Measurements from ENCODE around the gene AUTS2. TPM values are rescaled to one million over a fixed set of nuclear protein-coding genes. Genes with fewer than 3 reads are reported as not detected.

AUTS2 gene
- total RNA-seq, 1 experiment from 2014 or later, result 50.0 TPM

DNA sequence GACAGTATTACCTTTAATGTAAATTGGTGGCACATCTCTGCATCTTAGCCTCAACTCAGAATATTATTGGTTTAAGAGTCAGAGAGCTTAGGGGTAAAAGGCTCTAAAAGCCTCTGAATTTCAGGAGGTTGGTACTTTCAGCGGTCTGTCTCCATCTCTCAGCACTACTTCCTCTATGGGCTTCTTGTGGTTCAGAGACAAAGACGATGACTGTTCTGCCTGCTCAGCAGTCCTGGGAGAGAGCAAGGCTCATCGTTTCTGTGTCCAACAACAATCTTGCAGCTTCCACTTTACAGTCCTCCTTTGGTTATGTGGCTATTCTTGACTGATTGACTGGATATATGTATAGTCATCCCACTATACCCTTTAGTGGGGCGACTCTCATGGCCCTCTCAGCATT, 394.7 kb downstream of the AUTS2 start (continued):
- TF ChIP-seq, protein P1, sequence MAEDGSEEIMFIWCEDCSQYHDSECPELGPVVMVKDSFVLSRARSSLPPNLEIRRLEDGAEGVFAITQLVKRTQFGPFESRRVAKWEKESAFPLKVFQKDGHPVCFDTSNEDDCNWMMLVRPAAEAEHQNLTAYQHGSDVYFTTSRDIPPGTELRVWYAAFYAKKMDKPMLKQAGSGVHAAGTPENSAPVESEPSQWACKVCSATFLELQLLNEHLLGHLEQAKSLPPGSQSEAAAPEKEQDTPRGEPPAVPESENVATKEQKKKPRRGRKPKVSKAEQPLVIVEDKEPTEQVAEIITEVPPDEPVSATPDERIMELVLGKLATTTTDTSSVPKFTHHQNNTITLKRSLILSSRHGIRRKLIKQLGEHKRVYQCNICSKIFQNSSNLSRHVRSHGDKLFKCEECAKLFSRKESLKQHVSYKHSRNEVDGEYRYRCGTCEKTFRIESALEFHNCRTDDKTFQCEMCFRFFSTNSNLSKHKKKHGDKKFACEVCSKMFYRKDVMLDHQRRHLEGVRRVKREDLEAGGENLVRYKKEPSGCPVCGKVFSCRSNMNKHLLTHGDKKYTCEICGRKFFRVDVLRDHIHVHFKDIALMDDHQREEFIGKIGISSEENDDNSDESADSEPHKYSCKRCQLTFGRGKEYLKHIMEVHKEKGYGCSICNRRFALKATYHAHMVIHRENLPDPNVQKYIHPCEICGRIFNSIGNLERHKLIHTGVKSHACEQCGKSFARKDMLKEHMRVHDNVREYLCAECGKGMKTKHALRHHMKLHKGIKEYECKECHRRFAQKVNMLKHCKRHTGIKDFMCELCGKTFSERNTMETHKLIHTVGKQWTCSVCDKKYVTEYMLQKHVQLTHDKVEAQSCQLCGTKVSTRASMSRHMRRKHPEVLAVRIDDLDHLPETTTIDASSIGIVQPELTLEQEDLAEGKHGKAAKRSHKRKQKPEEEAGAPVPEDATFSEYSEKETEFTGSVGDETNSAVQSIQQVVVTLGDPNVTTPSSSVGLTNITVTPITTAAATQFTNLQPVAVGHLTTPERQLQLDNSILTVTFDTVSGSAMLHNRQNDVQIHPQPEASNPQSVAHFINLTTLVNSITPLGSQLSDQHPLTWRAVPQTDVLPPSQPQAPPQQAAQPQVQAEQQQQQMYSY (CRISPR knock-in tag; IDR thresholded peaks at IDR 0.05), result no peak
- TF ChIP-seq AFF4 (CRISPR knock-in tag; IDR thresholded peaks at IDR 0.05; ENCODE audit: borderline replicate concordance) (no peak), PRRX2 (CRISPR knock-in tag; IDR thresholded peaks at IDR 0.05) (no peak), NR1H2 (CRISPR knock-in tag; IDR thresholded peaks at IDR 0.05) (no peak)

- no peak for ATAC-seq
- Mint-ChIP-seq H3K27me3 (ENCODE audit: low read depth) (no peaks in the 10 kb centered on the region; the same call in 1 of the 2 replicates), H3K4me1 (no peaks in the 10 kb centered on the region), H3K27ac (no peak overlapping the region), H3K36me3 (no peaks in the 10 kb centered on the region), H3K9me3 (peaks cover 8% of the 10 kb centered on the region), H3K4me3 (no peak overlapping the region)
- ChIA-PET POLR2A (no interaction called here), CTCF (no interaction called here)
- DNase-seq (ENCODE audit: low spot score), result no peak
- TF ChIP-seq JAZF1 (CRISPR knock-in tag; IDR thresholded peaks at IDR 0.05) (no peak), ZSCAN18 (CRISPR knock-in tag; IDR thresholded peaks at IDR 0.05) (no peak), E2F1 (CRISPR knock-in tag; IDR thresholded peaks at IDR 0.05) (no peak), ZNF416 (CRISPR knock-in tag; IDR thresholded peaks at IDR 0.05) (no peak), MAX (CRISPR knock-in tag; IDR thresholded peaks at IDR 0.05) (no peak), ZNF671 (CRISPR knock-in tag; IDR thresholded peaks at IDR 0.05) (no peak), ZNF138 (CRISPR knock-in tag; conservative IDR thresholded peaks at IDR 0.05) (no peak), FOXK1 (CRISPR knock-in tag; IDR thresholded peaks at IDR 0.05) (no peak), ESRRA (CRISPR knock-in tag; IDR thresholded peaks at IDR 0.05; ENCODE audit: borderline replicate concordance) (no peak), AFF4 (CRISPR knock-in tag; IDR thresholded peaks at IDR 0.05; ENCODE audit: borderline replicate concordance) (no peak), IRF2 (CRISPR knock-in tag; IDR thresholded peaks at IDR 0.05; ENCODE audit: borderline replicate concordance, low read depth) (no peak), CBFB (CRISPR knock-in tag; IDR thresholded peaks at IDR 0.05; ENCODE audit: low read depth) (no peak), NR1H2 (CRISPR knock-in tag; IDR thresholded peaks at IDR 0.05) (no peak), ZNF121 (CRISPR knock-in tag; IDR thresholded peaks at IDR 0.05) (no peak)
- TF ChIP-seq, protein P2, sequence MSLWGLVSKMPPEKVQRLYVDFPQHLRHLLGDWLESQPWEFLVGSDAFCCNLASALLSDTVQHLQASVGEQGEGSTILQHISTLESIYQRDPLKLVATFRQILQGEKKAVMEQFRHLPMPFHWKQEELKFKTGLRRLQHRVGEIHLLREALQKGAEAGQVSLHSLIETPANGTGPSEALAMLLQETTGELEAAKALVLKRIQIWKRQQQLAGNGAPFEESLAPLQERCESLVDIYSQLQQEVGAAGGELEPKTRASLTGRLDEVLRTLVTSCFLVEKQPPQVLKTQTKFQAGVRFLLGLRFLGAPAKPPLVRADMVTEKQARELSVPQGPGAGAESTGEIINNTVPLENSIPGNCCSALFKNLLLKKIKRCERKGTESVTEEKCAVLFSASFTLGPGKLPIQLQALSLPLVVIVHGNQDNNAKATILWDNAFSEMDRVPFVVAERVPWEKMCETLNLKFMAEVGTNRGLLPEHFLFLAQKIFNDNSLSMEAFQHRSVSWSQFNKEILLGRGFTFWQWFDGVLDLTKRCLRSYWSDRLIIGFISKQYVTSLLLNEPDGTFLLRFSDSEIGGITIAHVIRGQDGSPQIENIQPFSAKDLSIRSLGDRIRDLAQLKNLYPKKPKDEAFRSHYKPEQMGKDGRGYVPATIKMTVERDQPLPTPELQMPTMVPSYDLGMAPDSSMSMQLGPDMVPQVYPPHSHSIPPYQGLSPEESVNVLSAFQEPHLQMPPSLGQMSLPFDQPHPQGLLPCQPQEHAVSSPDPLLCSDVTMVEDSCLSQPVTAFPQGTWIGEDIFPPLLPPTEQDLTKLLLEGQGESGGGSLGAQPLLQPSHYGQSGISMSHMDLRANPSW (CRISPR knock-in tag; conservative IDR thresholded peaks at IDR 0.05; ENCODE audit: low read depth), result no peak
- TF ChIP-seq, protein P3, sequence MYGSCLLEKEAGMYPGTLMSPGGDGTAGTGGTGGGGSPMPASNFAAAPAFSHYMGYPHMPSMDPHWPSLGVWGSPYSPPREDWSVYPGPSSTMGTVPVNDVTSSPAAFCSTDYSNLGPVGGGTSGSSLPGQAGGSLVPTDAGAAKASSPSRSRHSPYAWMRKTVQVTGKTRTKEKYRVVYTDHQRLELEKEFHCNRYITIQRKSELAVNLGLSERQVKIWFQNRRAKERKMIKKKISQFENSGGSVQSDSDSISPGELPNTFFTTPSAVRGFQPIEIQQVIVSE (CRISPR knock-in tag; IDR thresholded peaks at IDR 0.05; ENCODE audit: borderline replicate concordance), result no peak
These were observed 395.9 kb downstream of the AUTS2 start for GRCh38 chr7:69994218-69994617.
